ENCODE data around the gene SEPTIN2.
"Not testable (repeated sequence)": the region's sequence is repeated elsewhere in the genome, so short reads cannot be mapped to it uniquely, and the experiment has no call there.

SEPTIN2 gene

GRCh38 chr2:241393524-241394196 is 77.9 kb downstream of the SEPTIN2 start:
- no peak for TF ChIP-seq JUND (IDR thresholded peaks at IDR 0.05; ENCODE audit: low read depth)
- in situ Hi-C loops (cut with HindIII; ENCODE audit: low pct_unique_long_range_greater_than_20kb, low sequenced_read_pairs), result no loop called here
- no peak for DNase-seq (ENCODE audit: low read depth in 1 of 2, low spot score in 1 of 2)

GRCh38 chr2:241396809-241397208 is 81.1 kb downstream of the SEPTIN2 start:
- DNase-seq (ENCODE audit: low read depth in 1 of 2, low spot score in 1 of 2); in situ Hi-C loops (cut with HindIII; ENCODE audit: low pct_unique_long_range_greater_than_20kb, low sequenced_read_pairs): not testable (repeated sequence)

GRCh38 chr2:241399941-241400922 is 84.5 kb downstream of the SEPTIN2 start:
- in situ Hi-C loops (cut with HindIII; ENCODE audit: low pct_unique_long_range_greater_than_20kb, low sequenced_read_pairs), result no loop called here
- no peak for DNase-seq (ENCODE audit: low read depth in 1 of 2, low spot score in 1 of 2)

More at GRCh38 chr2:241399941-241400922, 84.5 kb downstream of the SEPTIN2 start:
- TF ChIP-seq JUND (IDR thresholded peaks at IDR 0.05; ENCODE audit: low read depth), result no peak

All from T47D (cell line).